Measurements from ENCODE around the gene PCDH12.

- TF ChIP-seq CTCF (conservative IDR thresholded peaks at IDR 0.05; ENCODE audit: low read length) (no peak), EZH2phosphoT487 (IDR thresholded peaks at IDR 0.05; ENCODE audit: borderline replicate concordance) (no peak)
Measured at GRCh38 chr5:141994511-141995136, 36.6 kb upstream of the PCDH12 start.

All from Loucy (cell line).